ENCODE measurements around the gene BHMT. TPM values are rescaled to one million over a fixed set of nuclear protein-coding genes. Genes with fewer than 3 reads are reported as not detected.

BHMT gene
- total RNA-seq, 1 experiment from 2014 or later: not detected

GRCh38 chr5:79147076-79147475, 35.5 kb downstream of the BHMT start:
- Histone ChIP-seq H3F3A (ENCODE audit: low read length, unreplicated experiment) (no peaks in the 10 kb centered on the region), H3K36me3 (ENCODE audit: low read depth, low read length) (no peaks in the 10 kb centered on the region), H3K9ac (ENCODE audit: low read length) (no peak overlapping the region), H3K4me3 (ENCODE audit: low read length) (no peak overlapping the region), H3K4me1 (ENCODE audit: insufficient read depth, low read length) (peaks cover 25% of the 10 kb centered on the region), H3K9me2 (replicated peaks; ENCODE audit: low read length) (no peaks in the 10 kb centered on the region), H4K20me1 (ENCODE audit: low read length) (no peaks in the 10 kb centered on the region), H3K27me3 (ENCODE audit: low read length) (no peaks in the 10 kb centered on the region), H3K79me2 (ENCODE audit: low read length) (no peaks in the 10 kb centered on the region), H3K4me2 (ENCODE audit: low read length) (no peak overlapping the region), H3K9me3 (ENCODE audit: low read length) (no peaks in the 10 kb centered on the region), H3K27ac (ENCODE audit: low read length) (no peak overlapping the region), H2AFZ (ENCODE audit: low read length) (no peak overlapping the region)
- CTCF ChIA-PET: no interaction called here
- POLR2A ChIA-PET (ENCODE audit: unreplicated experiment): no interaction called here
- no TSS peak for BruUV-seq (replicated peaks)
- DNase-seq (no peak), ATAC-seq (no peak)
- intact Hi-C loops (cut with micrococcal nuclease): no loop called here
- TF ChIP-seq EZH2 (IDR thresholded peaks at IDR 0.05; ENCODE audit: low read length, unreplicated experiment): no peak
- TF ChIP-seq CTCF (conservative IDR thresholded peaks at IDR 0.05; ENCODE audit: low read depth, low read length): no peak
- TF ChIP-seq EZH2phosphoT487 (IDR thresholded peaks at IDR 0.05; ENCODE audit: borderline replicate concordance, low read length): no peak

GRCh38 chr5:79149433-79149832, 37.8 kb downstream of the BHMT start:
- Histone ChIP-seq H2AFZ (ENCODE audit: low read length) (no peak overlapping the region), H3K4me1 (ENCODE audit: insufficient read depth, low read length) (peaks cover 14% of the 10 kb centered on the region), H3K27ac (ENCODE audit: low read length) (no peak overlapping the region), H3K9me2 (replicated peaks; ENCODE audit: low read length) (no peaks in the 10 kb centered on the region), H4K20me1 (ENCODE audit: low read length) (no peaks in the 10 kb centered on the region), H3K36me3 (ENCODE audit: low read depth, low read length) (no peaks in the 10 kb centered on the region), H3K27me3 (ENCODE audit: low read length) (no peaks in the 10 kb centered on the region), H3F3A (ENCODE audit: low read length, unreplicated experiment) (no peaks in the 10 kb centered on the region), H3K4me3 (ENCODE audit: low read length) (no peak overlapping the region), H3K9ac (ENCODE audit: low read length) (no peak overlapping the region), H3K79me2 (ENCODE audit: low read length) (no peaks in the 10 kb centered on the region), H3K9me3 (ENCODE audit: low read length) (no peaks in the 10 kb centered on the region), H3K4me2 (ENCODE audit: low read length) (no peak overlapping the region)
- no TSS peak for BruUV-seq (replicated peaks)
- CTCF ChIA-PET: no interaction called here
- ATAC-seq (no peak), DNase-seq (no peak)
- TF ChIP-seq EZH2phosphoT487 (IDR thresholded peaks at IDR 0.05; ENCODE audit: borderline replicate concordance, low read length) (no peak), CTCF (conservative IDR thresholded peaks at IDR 0.05; ENCODE audit: low read depth, low read length) (no peak), EZH2 (IDR thresholded peaks at IDR 0.05; ENCODE audit: low read length, unreplicated experiment) (no peak)
- intact Hi-C loops (cut with micrococcal nuclease): no loop called here
- POLR2A ChIA-PET (ENCODE audit: unreplicated experiment): no interaction called here

- H3K4me2 ChIP-seq (ENCODE audit: low read length): no peak overlapping the region
- no TSS peak for BruUV-seq (replicated peaks)
- peaks cover 1% of the 10 kb centered on the region; the same call in 1 of the 2 replicates for H3K4me1 ChIP-seq (ENCODE audit: insufficient read depth, low read length)
- DNase-seq: no peak
- H3K36me3 ChIP-seq (ENCODE audit: low read depth, low read length): no peaks in the 10 kb centered on the region
- H3K9ac ChIP-seq (ENCODE audit: low read length): no peak overlapping the region
- no peak overlapping the region for H2AFZ ChIP-seq (ENCODE audit: low read length)
- no peaks in the 10 kb centered on the region for H3K79me2 ChIP-seq (ENCODE audit: low read length)
- TF ChIP-seq EZH2phosphoT487 (IDR thresholded peaks at IDR 0.05; ENCODE audit: borderline replicate concordance, low read length): no peak
- TF ChIP-seq CTCF (conservative IDR thresholded peaks at IDR 0.05; ENCODE audit: low read depth, low read length): no peak
- TF ChIP-seq EZH2 (IDR thresholded peaks at IDR 0.05; ENCODE audit: low read length, unreplicated experiment): no peak
- H3F3A ChIP-seq (ENCODE audit: low read length, unreplicated experiment): no peaks in the 10 kb centered on the region
- no peak overlapping the region for H3K27ac ChIP-seq (ENCODE audit: low read length)
- CTCF ChIA-PET: no interaction called here
- H4K20me1 ChIP-seq (ENCODE audit: low read length): no peaks in the 10 kb centered on the region
- POLR2A ChIA-PET (ENCODE audit: unreplicated experiment): no interaction called here
- no peak for ATAC-seq
- no peaks in the 10 kb centered on the region for H3K27me3 ChIP-seq (ENCODE audit: low read length)
- H3K4me3 ChIP-seq (ENCODE audit: low read length): no peak overlapping the region
- H3K9me2 ChIP-seq (replicated peaks; ENCODE audit: low read length): no peaks in the 10 kb centered on the region
- no peaks in the 10 kb centered on the region for H3K9me3 ChIP-seq (ENCODE audit: low read length)
- intact Hi-C loops (cut with micrococcal nuclease): no loop called here
These were observed 40.5 kb downstream of the BHMT start for GRCh38 chr5:79151942-79152671.
